Caco-2 (cell line): ENCODE data around the gene PCDHA12. TPM values are rescaled to one million over a fixed set of nuclear protein-coding genes. Genes with fewer than 3 reads are reported as not detected.
"Not testable (repeated sequence)": the region's sequence is repeated elsewhere in the genome, so short reads cannot be mapped to it uniquely, and the experiment has no call there.

Source experiments
- BruUV-seq: library from RNA; stranded (reverse); fragments of 400-500 nt; replicated peaks from 2 replicates; lab custom pipeline; 2021; lab: Mats Ljungman, UMichigan
- CTCF ChIA-PET: fragments of 300-600 bp; sonication (Branson Sonifier 250); formaldehyde crosslinking; loops from one replicate; lab custom pipeline; 2022; ENCODE audit warnings: antibody characterized with exemption; lab: Charles Lee
- POLR2A ChIA-PET: fragments of 300-600 bp; sonication (Branson Sonifier 250); formaldehyde crosslinking; loops from one replicate; lab custom pipeline; 2022; ENCODE audit warnings: antibody characterized with exemption; lab: Charles Lee
- DNase-seq, 2 experiments: peaks; one replicate each; pipeline versions ENCODE4 v3.0.0 to v3.0.0-alpha.2; 2020 to 2022
- H3K27me3 ChIP-seq: replicated peaks from 2 replicates; pipeline ENCODE4 v1.6.0; 2011; ENCODE audit warnings: low read length; ENCODE audit not compliant: control insufficient read depth, insufficient read depth
- H3K36me3 ChIP-seq: 2 replicates; pipeline ENCODE4 v1.5.1; 2011; ENCODE audit warnings: low read length; ENCODE audit not compliant: control insufficient read depth, insufficient read depth
- H3K4me1 ChIP-seq: fragments of 250-450 bp; sonication (Bioruptor Pico); 2 replicates; pipeline ENCODE4 v1.5.1; 2020; ENCODE audit warnings: mild to moderate bottlenecking
- H3K4me3 ChIP-seq: 2 replicates; pipeline ENCODE4 v1.5.1; 2011; ENCODE audit warnings: low read depth, mild to moderate bottlenecking, control low read depth, low read length
- H3K9me3 ChIP-seq: fragments of 250-450 bp; sonication (Bioruptor Pico); 2 replicates; pipeline ENCODE4 v1.5.1; 2020; ENCODE audit warnings: mild to moderate bottlenecking, moderate library complexity
- H3K27ac Mint-ChIP-seq: one replicate; pipeline ENCODE4 v1.8.0; 2022; ENCODE audit warnings: mixed read lengths; ENCODE audit not compliant: unreplicated experiment
- H3K27me3 Mint-ChIP-seq: one replicate; pipeline ENCODE4 v1.8.0; 2022; ENCODE audit warnings: mixed read lengths; ENCODE audit not compliant: insufficient read depth, unreplicated experiment
- H3K36me3 Mint-ChIP-seq: one replicate; pipeline ENCODE4 v1.8.0; 2022; ENCODE audit warnings: mild to moderate bottlenecking, mixed read lengths; ENCODE audit not compliant: insufficient read depth, unreplicated experiment
- H3K4me1 Mint-ChIP-seq: one replicate; pipeline ENCODE4 v1.8.0; 2022; ENCODE audit warnings: low read depth, mixed read lengths; ENCODE audit not compliant: unreplicated experiment
- H3K4me3 Mint-ChIP-seq: one replicate; pipeline ENCODE4 v1.8.0; 2022; ENCODE audit warnings: mild to moderate bottlenecking, moderate library complexity, mixed read lengths; ENCODE audit not compliant: unreplicated experiment
- H3K9me3 Mint-ChIP-seq: one replicate; pipeline ENCODE4 v1.8.0; 2022; ENCODE audit warnings: mixed read lengths; ENCODE audit not compliant: unreplicated experiment
- CTCF ChIP-seq, 2 experiments: fragments of 200-600 bp in 1 of 2; IDR thresholded peaks; 1 replicate in 1 of 2; 2 replicates in 1 of 2; pipeline versions ENCODE4 v1.5.1 to v1.8.0; 2011 to 2022; ENCODE audit warnings: antibody characterized with exemption in 1 of 2, control low read depth in 1 of 2, inconsistent platforms in 1 of 2, low read depth in 1 of 2, low read length in 1 of 2, mild to moderate bottlenecking in 1 of 2, moderate library complexity in 1 of 2; ENCODE audit not compliant: insufficient read depth in 1 of 2, severe bottlenecking in 1 of 2, unreplicated experiment in 1 of 2
- intact Hi-C: fragments of 100-400 bp; cut with micrococcal nuclease; formaldehyde crosslinking; loops from one replicate; pipeline ENCODE4 v1.10.0; 2022; ENCODE audit not compliant: unreplicated experiment
- total RNA-seq: library from RNA; stranded (reverse); gene quantifications from 2 replicates; pipeline ENCODE4 v1.2.3, GENCODE V29; 2022

Gene PCDHA12
- total RNA-seq, 1 experiment from 2014 or later: not detected

GRCh38 chr5:140829511-140830501 is 45.3 kb upstream of the PCDHA12 start:
- BruUV-seq, POLR2A ChIA-PET, H3K36me3 ChIP-seq, H3K27me3 ChIP-seq, CTCF ChIA-PET, H3K9me3 ChIP-seq, H3K4me1 Mint-ChIP-seq, intact Hi-C loops, H3K9me3 Mint-ChIP-seq, H3K27me3 Mint-ChIP-seq, H3K4me1 ChIP-seq, H3K27ac Mint-ChIP-seq, H3K36me3 Mint-ChIP-seq, DNase-seq, H3K4me3 Mint-ChIP-seq, H3K4me3 ChIP-seq: not testable (repeated sequence)

- CTCF ChIA-PET: no interaction called here
These were observed 41.1 kb upstream of the PCDHA12 start, which contains the start of gene PCDHA7 for GRCh38 chr5:140833993-140834392. PCDHA7 (plus strand) TSS chr5:140834269; CDS start chr5:140834384, 115 bp downstream.

GRCh38 chr5:140834439-140835008 is 40.6 kb upstream of the PCDHA12 start:
- DNase-seq, H3K27me3 Mint-ChIP-seq, H3K4me3 Mint-ChIP-seq, BruUV-seq, H3K4me1 ChIP-seq, H3K27ac Mint-ChIP-seq, H3K9me3 ChIP-seq, H3K4me1 Mint-ChIP-seq, POLR2A ChIA-PET, H3K4me3 ChIP-seq, CTCF ChIA-PET, H3K36me3 Mint-ChIP-seq, H3K27me3 ChIP-seq, intact Hi-C loops, H3K36me3 ChIP-seq, H3K9me3 Mint-ChIP-seq: not testable (repeated sequence)

More at GRCh38 chr5:140833993-140834392, 41.1 kb upstream of the PCDHA12 start, which contains the start of gene PCDHA7:
- no TSS peak for BruUV-seq
- H3K4me3 Mint-ChIP-seq: no peak within 1 kb of the TSS
- no peaks in the 10 kb centered on the region for H3K9me3 Mint-ChIP-seq
- no peaks in the 10 kb centered on the region for H3K4me1 Mint-ChIP-seq
- H3K27me3 Mint-ChIP-seq: no peaks in the 10 kb centered on the region
- no peaks in the 10 kb centered on the region for H3K4me1 ChIP-seq
- no peaks in the 10 kb centered on the region; the same call in none of the 2 replicates for H3K9me3 ChIP-seq
- POLR2A ChIA-PET: no interaction called here
- no peak for TF ChIP-seq CTCF (IDR thresholded peaks at IDR 0.05; ENCODE audit: insufficient read depth in 1 of 2, low read depth in 1 of 2, low read length in 1 of 2, severe bottlenecking in 1 of 2, unreplicated experiment in 1 of 2)
- no peak within 1 kb of the TSS for H3K4me3 ChIP-seq
- no peaks in the 10 kb centered on the region for H3K36me3 Mint-ChIP-seq
- no peaks in the 10 kb centered on the region for H3K27me3 ChIP-seq
- no peak within 1 kb of the TSS for H3K27ac Mint-ChIP-seq
- intact Hi-C loops: no loop called here
- H3K36me3 ChIP-seq: no peaks in the 10 kb centered on the region
- no peak for DNase-seq
